Ovary (tissue), 3 donors: ENCODE data around the gene KIR3DL1.
"Not testable (repeated sequence)": the region's sequence is repeated elsewhere in the genome, so short reads cannot be mapped to it uniquely, and the experiment has no call there.

Source experiments
- EP300 ChIP-seq: sonication (generic); formaldehyde crosslinking; IDR thresholded peaks from one replicate; pipeline ENCODE4 v1.6.1; 2017; ENCODE audit warnings: antibody characterized with exemption
- TF ChIP-seq, protein P1 (sequence below), 3 donors: fragments of 450-650 bp in 2 of 3; fragments of 200-600 bp in 1 of 3; IDR thresholded peaks; one replicate each; pipeline versions ENCODE4 v1.5.1 to v1.8.0; 2016 to 2022; ENCODE audit warnings: antibody characterized with exemption in 3 of 3, mild to moderate bottlenecking in 1 of 3
- donor health status: DM: no; HTN: no; CAD: no.

DNA sequence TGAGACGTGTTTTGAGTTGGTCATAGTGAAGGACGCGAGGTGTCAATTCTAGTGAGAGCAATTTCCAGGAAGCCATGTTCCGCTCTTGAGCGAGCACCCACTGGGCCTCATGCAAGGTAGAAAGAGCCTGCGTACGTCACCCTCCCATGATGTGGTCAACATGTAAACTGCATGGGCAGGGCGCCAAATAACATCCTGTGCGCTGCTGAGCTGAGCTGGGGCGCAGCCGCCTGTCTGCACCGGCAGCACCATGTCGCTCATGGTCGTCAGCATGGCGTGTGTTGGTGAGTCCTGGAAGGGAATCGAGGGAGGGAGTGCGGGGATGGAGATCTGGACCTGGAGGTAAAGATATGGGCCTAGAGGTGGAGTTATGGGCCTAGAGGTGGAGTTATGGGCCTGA lies at the start of gene KIR3DL1:
- TF ChIP-seq, protein P1, sequence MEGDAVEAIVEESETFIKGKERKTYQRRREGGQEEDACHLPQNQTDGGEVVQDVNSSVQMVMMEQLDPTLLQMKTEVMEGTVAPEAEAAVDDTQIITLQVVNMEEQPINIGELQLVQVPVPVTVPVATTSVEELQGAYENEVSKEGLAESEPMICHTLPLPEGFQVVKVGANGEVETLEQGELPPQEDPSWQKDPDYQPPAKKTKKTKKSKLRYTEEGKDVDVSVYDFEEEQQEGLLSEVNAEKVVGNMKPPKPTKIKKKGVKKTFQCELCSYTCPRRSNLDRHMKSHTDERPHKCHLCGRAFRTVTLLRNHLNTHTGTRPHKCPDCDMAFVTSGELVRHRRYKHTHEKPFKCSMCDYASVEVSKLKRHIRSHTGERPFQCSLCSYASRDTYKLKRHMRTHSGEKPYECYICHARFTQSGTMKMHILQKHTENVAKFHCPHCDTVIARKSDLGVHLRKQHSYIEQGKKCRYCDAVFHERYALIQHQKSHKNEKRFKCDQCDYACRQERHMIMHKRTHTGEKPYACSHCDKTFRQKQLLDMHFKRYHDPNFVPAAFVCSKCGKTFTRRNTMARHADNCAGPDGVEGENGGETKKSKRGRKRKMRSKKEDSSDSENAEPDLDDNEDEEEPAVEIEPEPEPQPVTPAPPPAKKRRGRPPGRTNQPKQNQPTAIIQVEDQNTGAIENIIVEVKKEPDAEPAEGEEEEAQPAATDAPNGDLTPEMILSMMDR (IDR thresholded peaks at IDR 0.05), result not testable (repeated sequence)
- not testable (repeated sequence) for TF ChIP-seq EP300
